ENCODE data around the gene CAMKMT. TPM values are rescaled to one million over a fixed set of nuclear protein-coding genes. Genes with fewer than 3 reads are reported as not detected.

Gene CAMKMT
- total and polyA plus RNA-seq, 2 donors (not counting 1 experiment from before 2014, with no cell fraction given) = 6.2 to 23.3 TPM

GRCh38 chr2:44528595-44528994 lies 166.8 kb downstream of the CAMKMT start:
- CTCF ChIA-PET = no interaction called here

GRCh38 chr2:44529448-44529847 lies 167.7 kb downstream of the CAMKMT start:
- Histone ChIP-seq H3K4me2 (replicated peaks; ENCODE audit: low read depth, low read length, poor library complexity, severe bottlenecking) (no peak overlapping the region), H3K79me2 (ENCODE audit: control insufficient read depth, insufficient read depth, low read length) (no peaks in the 10 kb centered on the region), H3K9ac (ENCODE audit: low read length) (no peak overlapping the region), H3K36me3 (replicated peaks in 1 of 2; ENCODE audit: control extremely low read depth in 1 of 2, control insufficient read depth in 1 of 2, extremely low read depth in 1 of 2, insufficient read depth in 2 of 2, low read length in 1 of 2) (no peaks in the 10 kb centered on the region), H3K27me3 (replicated peaks in 1 of 4; ENCODE audit: control extremely low read depth in 1 of 4, control insufficient read depth in 3 of 4, insufficient read depth in 4 of 4, low read length in 3 of 4) (no peaks in the 10 kb centered on the region), H3K27ac (ENCODE audit: low read length in 2 of 2) (no peak overlapping the region), H4K20me1 (ENCODE audit: control insufficient read depth, insufficient read depth, low read length, poor library complexity, severe bottlenecking) (no peaks in the 10 kb centered on the region), H3K4me1 (ENCODE audit: control insufficient read depth in 2 of 2, insufficient read depth in 2 of 2, low read length in 2 of 2) (no peaks in the 10 kb centered on the region), H3K4me3 (ENCODE audit: control extremely low read depth in 1 of 5, extremely low read depth in 1 of 5, insufficient read depth in 1 of 5, low read depth in 2 of 5, low read length in 4 of 5) (no peak overlapping the region), H2AFZ (ENCODE audit: insufficient read depth, low read depth, low read length, poor library complexity, severe bottlenecking) (no peak overlapping the region), H3K9me3 (ENCODE audit: control extremely low read depth in 1 of 3, control insufficient read depth in 2 of 3, insufficient read depth in 1 of 3, low read length in 2 of 3) (peaks cover 0 to 9% (median 7%) of the 10 kb centered on the region in 3 donors)
- no peak overlapping the region for H3K27ac Mint-ChIP-seq
- CTCF ChIA-PET = no interaction called here
- H3K4me3 Mint-ChIP-seq = no peak overlapping the region
- H3K4me1 Mint-ChIP-seq = peaks cover 4% of the 10 kb centered on the region
- intact Hi-C loops (cut with micrococcal nuclease) = no loop called here
- POLR2A ChIA-PET = no interaction called here
- ATAC-seq (ENCODE audit: low read depth) = no peak
- TF ChIP-seq CTCF (IDR thresholded peaks at IDR 0.05) = no peak
- no peak for TF ChIP-seq EZH2 (IDR thresholded peaks at IDR 0.05; ENCODE audit: borderline replicate concordance, insufficient read depth, low read depth, low read length, poor library complexity, severe bottlenecking)
- DNase-seq = no peak
- no peaks in the 10 kb centered on the region for H3K27me3 Mint-ChIP-seq
- H3K9me3 Mint-ChIP-seq (ENCODE audit: insufficient read depth) = peaks cover 4% of the 10 kb centered on the region

More at GRCh38 chr2:44528595-44528994, 166.8 kb downstream of the CAMKMT start:
- Histone ChIP-seq H3K9me3 (ENCODE audit: control extremely low read depth in 1 of 3, control insufficient read depth in 2 of 3, insufficient read depth in 1 of 3, low read length in 2 of 3) (peaks cover 0 to 2% (median 2%) of the 10 kb centered on the region in 3 donors), H2AFZ (ENCODE audit: insufficient read depth, low read depth, low read length, poor library complexity, severe bottlenecking) (no peak overlapping the region), H3K4me1 (ENCODE audit: control insufficient read depth in 2 of 2, insufficient read depth in 2 of 2, low read length in 2 of 2) (no peaks in the 10 kb centered on the region), H3K36me3 (replicated peaks in 1 of 2; ENCODE audit: control extremely low read depth in 1 of 2, control insufficient read depth in 1 of 2, extremely low read depth in 1 of 2, insufficient read depth in 2 of 2, low read length in 1 of 2) (no peaks in the 10 kb centered on the region), H3K27me3 (replicated peaks in 1 of 4; ENCODE audit: control extremely low read depth in 1 of 4, control insufficient read depth in 3 of 4, insufficient read depth in 4 of 4, low read length in 3 of 4) (no peaks in the 10 kb centered on the region), H3K79me2 (ENCODE audit: control insufficient read depth, insufficient read depth, low read length) (no peaks in the 10 kb centered on the region), H3K4me3 (ENCODE audit: control extremely low read depth in 1 of 5, extremely low read depth in 1 of 5, insufficient read depth in 1 of 5, low read depth in 2 of 5, low read length in 4 of 5) (no peak overlapping the region), H3K27ac (ENCODE audit: low read length in 2 of 2) (no peak overlapping the region), H3K9ac (ENCODE audit: low read length) (no peak overlapping the region), H3K4me2 (replicated peaks; ENCODE audit: low read depth, low read length, poor library complexity, severe bottlenecking) (no peak overlapping the region), H4K20me1 (ENCODE audit: control insufficient read depth, insufficient read depth, low read length, poor library complexity, severe bottlenecking) (no peaks in the 10 kb centered on the region)
- Mint-ChIP-seq H3K4me3 (no peak overlapping the region), H3K27me3 (no peaks in the 10 kb centered on the region), H3K27ac (no peak overlapping the region), H3K4me1 (peaks cover 4% of the 10 kb centered on the region), H3K9me3 (ENCODE audit: insufficient read depth) (peaks cover 2% of the 10 kb centered on the region)
- POLR2A ChIA-PET = no interaction called here
- no peak for DNase-seq
- intact Hi-C loops (cut with micrococcal nuclease) = no loop called here
- no CpG with 5 or more reads among the region's 1 CpG for WGBS (ENCODE audit: insufficient coverage)
- ATAC-seq (ENCODE audit: low read depth) = no peak
- no peak for TF ChIP-seq EZH2 (IDR thresholded peaks at IDR 0.05; ENCODE audit: borderline replicate concordance, insufficient read depth, low read depth, low read length, poor library complexity, severe bottlenecking)
- no peak for TF ChIP-seq CTCF (IDR thresholded peaks at IDR 0.05)

Data from B cell (primary cell).